ENCODE results near the gene UNC13C. TPM values are rescaled to one million over a fixed set of nuclear protein-coding genes. Genes with fewer than 3 reads are reported as not detected.

Gene UNC13C
- total and polyA plus RNA-seq, 10 of the 15 experiments (the other 5 are each of a cell fraction or from before 2014, with no cell fraction given) = 9.9 to 81.3 (median 25.0) TPM

DNA sequence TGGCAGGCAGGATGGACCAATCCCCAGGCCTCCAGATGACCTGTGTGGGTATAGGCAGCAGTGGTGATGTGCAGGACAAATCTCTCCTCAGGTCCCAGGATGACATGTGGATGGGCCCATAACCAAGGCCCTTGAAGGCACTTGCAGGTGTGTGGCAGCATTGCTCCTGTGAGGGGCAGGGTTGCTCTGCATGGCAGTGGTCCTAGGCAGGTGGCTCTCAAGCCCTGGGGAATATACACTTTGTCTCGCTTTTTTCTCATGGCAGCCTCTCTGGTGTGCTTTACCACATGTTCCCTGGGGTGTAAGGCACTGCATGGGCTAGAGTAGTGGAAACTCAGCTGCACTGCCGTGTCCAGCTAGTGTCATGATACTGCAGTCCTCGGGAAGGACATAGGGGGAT lies 503.6 kb downstream of the UNC13C start (continued):
- TF ChIP-seq, protein P1, sequence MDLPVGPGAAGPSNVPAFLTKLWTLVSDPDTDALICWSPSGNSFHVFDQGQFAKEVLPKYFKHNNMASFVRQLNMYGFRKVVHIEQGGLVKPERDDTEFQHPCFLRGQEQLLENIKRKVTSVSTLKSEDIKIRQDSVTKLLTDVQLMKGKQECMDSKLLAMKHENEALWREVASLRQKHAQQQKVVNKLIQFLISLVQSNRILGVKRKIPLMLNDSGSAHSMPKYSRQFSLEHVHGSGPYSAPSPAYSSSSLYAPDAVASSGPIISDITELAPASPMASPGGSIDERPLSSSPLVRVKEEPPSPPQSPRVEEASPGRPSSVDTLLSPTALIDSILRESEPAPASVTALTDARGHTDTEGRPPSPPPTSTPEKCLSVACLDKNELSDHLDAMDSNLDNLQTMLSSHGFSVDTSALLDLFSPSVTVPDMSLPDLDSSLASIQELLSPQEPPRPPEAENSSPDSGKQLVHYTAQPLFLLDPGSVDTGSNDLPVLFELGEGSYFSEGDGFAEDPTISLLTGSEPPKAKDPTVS (IDR thresholded peaks at IDR 0.05; ENCODE audit: low read depth, low read length) = no peak
- no peak for TF ChIP-seq NFXL1 (IDR thresholded peaks at IDR 0.05; ENCODE audit: borderline replicate concordance)
- TF ChIP-seq, protein P2, sequence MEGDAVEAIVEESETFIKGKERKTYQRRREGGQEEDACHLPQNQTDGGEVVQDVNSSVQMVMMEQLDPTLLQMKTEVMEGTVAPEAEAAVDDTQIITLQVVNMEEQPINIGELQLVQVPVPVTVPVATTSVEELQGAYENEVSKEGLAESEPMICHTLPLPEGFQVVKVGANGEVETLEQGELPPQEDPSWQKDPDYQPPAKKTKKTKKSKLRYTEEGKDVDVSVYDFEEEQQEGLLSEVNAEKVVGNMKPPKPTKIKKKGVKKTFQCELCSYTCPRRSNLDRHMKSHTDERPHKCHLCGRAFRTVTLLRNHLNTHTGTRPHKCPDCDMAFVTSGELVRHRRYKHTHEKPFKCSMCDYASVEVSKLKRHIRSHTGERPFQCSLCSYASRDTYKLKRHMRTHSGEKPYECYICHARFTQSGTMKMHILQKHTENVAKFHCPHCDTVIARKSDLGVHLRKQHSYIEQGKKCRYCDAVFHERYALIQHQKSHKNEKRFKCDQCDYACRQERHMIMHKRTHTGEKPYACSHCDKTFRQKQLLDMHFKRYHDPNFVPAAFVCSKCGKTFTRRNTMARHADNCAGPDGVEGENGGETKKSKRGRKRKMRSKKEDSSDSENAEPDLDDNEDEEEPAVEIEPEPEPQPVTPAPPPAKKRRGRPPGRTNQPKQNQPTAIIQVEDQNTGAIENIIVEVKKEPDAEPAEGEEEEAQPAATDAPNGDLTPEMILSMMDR (IDR thresholded peaks at IDR 0.05 in 2 of 3, conservative IDR thresholded peaks at IDR 0.05 in 1 of 3; ENCODE audit: control insufficient read depth in 2 of 3, extremely low read depth in 1 of 3, insufficient read depth in 1 of 3, low read depth in 3 of 3, low read length in 3 of 3) = peak in 2 of 3 experiments; percentile 13 to 33; a peak in 2 of 6 replicates
- no peak for TF ChIP-seq TARDBP (IDR thresholded peaks at IDR 0.05; ENCODE audit: borderline replicate concordance)
- TF ChIP-seq IKZF2 (IDR thresholded peaks at IDR 0.05) = no peak
- no peak for TF ChIP-seq NFIC (IDR thresholded peaks at IDR 0.05; ENCODE audit: low read depth, low read length)
- no peak for TF ChIP-seq ZSCAN29 (IDR thresholded peaks at IDR 0.05)
- TF ChIP-seq HDGF (IDR thresholded peaks at IDR 0.05) = no peak
- peak; percentile 21; the same call in 1 of the 2 replicates for TF ChIP-seq SMC3 (IDR thresholded peaks at IDR 0.05; ENCODE audit: borderline replicate concordance, low read length)
- TF ChIP-seq POLR2AphosphoS2 (IDR thresholded peaks at IDR 0.05; ENCODE audit: low read depth, low read length) = no peak
- no peak for TF ChIP-seq MXI1 (IDR thresholded peaks at IDR 0.05; ENCODE audit: low read depth, low read length)

All from GM12878 (cell line).